ENCODE data around the gene CRABP2. TPM values are rescaled to one million over a fixed set of nuclear protein-coding genes. Genes with fewer than 3 reads are reported as not detected.
A peak's percentile ranks its signal among the peaks of the same experiment; 100 is the strongest.

CRABP2 gene
- total and polyA plus RNA-seq, 10 of the 15 experiments (the other 5 are each of a cell fraction or from before 2014, with no cell fraction given), result 0.21 to 1.3 (median 0.41) TPM

GRCh38 chr1:156727926-156728598 is 22.7 kb upstream of the CRABP2 start, which contains the start of gene METTL25B (continued):
- TF ChIP-seq ZBTB40 (IDR thresholded peaks at IDR 0.05; ENCODE audit: borderline replicate concordance) (peak; percentile 86), RELB (IDR thresholded peaks at IDR 0.05; ENCODE audit: low read depth) (peak; percentile 44; the same call in 1 of the 2 replicates), MEF2A (IDR thresholded peaks at IDR 0.05; ENCODE audit: insufficient read depth, low read depth, low read length) (no peak), MYC (IDR thresholded peaks at IDR 0.05; ENCODE audit: insufficient read depth, insufficient read length, insufficient replicate concordance, low read length, severe bottlenecking) (peak; percentile 45), NFIC (IDR thresholded peaks at IDR 0.05; ENCODE audit: low read depth, low read length) (no peak), GABPA (IDR thresholded peaks at IDR 0.05; ENCODE audit: low read depth) (peak; percentile 87), SMC3 (IDR thresholded peaks at IDR 0.05; ENCODE audit: borderline replicate concordance, low read length) (no peak), POU2F2 (IDR thresholded peaks at IDR 0.05; ENCODE audit: borderline replicate concordance, low read depth, low read length) (0 out of 3 replicates have a peak, but pooled peaks have one; percentile 43), ZNF217 (IDR thresholded peaks at IDR 0.05) (no peak), CHD1 (IDR thresholded peaks at IDR 0.05; ENCODE audit: low read depth, low read length) (0 out of 2 replicates have a peak, but pooled peaks have one; percentile 57), ZBTB11 (CRISPR knock-in tag; IDR thresholded peaks at IDR 0.05) (peak; percentile 41; the same call in 1 of the 2 replicates), MLLT1 (IDR thresholded peaks at IDR 0.05) (peak; percentile 13), CBFB (IDR thresholded peaks at IDR 0.05; ENCODE audit: low read depth) (0 out of 2 replicates have a peak, but pooled peaks have one; percentile 14), E2F8 (IDR thresholded peaks at IDR 0.05; ENCODE audit: low read depth, partially characterized antibody) (peak; percentile 41)

Measured in GM12878 (cell line).